GM21423 (cell line): ENCODE results near the gene RAB5IF.

ENCODE experiments used
- ATAC-seq: cut with Tn5 transposase; IDR thresholded peaks from one replicate; pipeline ENCODE4 v1.9.1; 2021; ENCODE audit warnings: mild to moderate bottlenecking, moderate library complexity; ENCODE audit not compliant: unreplicated experiment

RAB5IF gene

DNA sequence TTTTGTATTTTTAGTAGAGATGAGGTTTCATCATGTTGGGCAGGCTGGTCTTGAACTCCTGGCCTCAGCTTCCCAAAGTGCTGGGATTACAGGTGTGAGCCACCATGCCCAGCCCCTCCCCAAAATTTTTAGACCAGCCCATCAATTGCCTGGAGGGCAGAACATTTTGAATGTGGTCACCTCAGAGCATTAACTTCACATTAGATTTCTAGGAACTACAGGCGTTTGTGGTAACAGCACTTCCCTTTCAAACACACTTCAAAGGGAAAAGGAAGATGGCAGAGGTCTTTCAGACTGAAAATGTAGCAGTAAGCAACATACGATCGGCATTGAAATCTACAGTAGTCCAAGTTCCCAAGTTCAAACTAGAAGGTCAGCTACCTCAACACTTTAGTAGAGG, 52.7 kb downstream of the RAB5IF start:
- ATAC-seq, result no peak
